Measurements from ENCODE around the gene CBX5. TPM values are rescaled to one million over a fixed set of nuclear protein-coding genes. Genes with fewer than 3 reads are reported as not detected.

Gene CBX5
- total and polyA plus RNA-seq, 9 of the 15 experiments (the other 6 are each of a cell fraction or from before 2014, with no cell fraction given), result 32.6 to 102 (median 59.2) TPM

GRCh38 chr12:54214553-54215406, 65.1 kb downstream of the CBX5 start (continued):
- TF ChIP-seq, protein P1, sequence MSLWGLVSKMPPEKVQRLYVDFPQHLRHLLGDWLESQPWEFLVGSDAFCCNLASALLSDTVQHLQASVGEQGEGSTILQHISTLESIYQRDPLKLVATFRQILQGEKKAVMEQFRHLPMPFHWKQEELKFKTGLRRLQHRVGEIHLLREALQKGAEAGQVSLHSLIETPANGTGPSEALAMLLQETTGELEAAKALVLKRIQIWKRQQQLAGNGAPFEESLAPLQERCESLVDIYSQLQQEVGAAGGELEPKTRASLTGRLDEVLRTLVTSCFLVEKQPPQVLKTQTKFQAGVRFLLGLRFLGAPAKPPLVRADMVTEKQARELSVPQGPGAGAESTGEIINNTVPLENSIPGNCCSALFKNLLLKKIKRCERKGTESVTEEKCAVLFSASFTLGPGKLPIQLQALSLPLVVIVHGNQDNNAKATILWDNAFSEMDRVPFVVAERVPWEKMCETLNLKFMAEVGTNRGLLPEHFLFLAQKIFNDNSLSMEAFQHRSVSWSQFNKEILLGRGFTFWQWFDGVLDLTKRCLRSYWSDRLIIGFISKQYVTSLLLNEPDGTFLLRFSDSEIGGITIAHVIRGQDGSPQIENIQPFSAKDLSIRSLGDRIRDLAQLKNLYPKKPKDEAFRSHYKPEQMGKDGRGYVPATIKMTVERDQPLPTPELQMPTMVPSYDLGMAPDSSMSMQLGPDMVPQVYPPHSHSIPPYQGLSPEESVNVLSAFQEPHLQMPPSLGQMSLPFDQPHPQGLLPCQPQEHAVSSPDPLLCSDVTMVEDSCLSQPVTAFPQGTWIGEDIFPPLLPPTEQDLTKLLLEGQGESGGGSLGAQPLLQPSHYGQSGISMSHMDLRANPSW (CRISPR knock-in tag; IDR thresholded peaks at IDR 0.05), result peak; percentile 60; the same call in 1 of the 2 replicates
- TF ChIP-seq ZBTB17 (CRISPR knock-in tag; IDR thresholded peaks at IDR 0.05), result no peak
- TF ChIP-seq KDM1A (IDR thresholded peaks at IDR 0.05), result no peak
- no peak for TF ChIP-seq PTBP1 (IDR thresholded peaks at IDR 0.05; ENCODE audit: low read depth, low read length)
- TF ChIP-seq MYC (IDR thresholded peaks at IDR 0.05; ENCODE audit: low read depth, low read length), result peak; percentile 56
- no peak for TF ChIP-seq MYC (CRISPR knock-in tag; IDR thresholded peaks at IDR 0.05; ENCODE audit: borderline replicate concordance, low read depth)
- no peak for TF ChIP-seq ZNF766 (CRISPR knock-in tag; conservative IDR thresholded peaks at IDR 0.05)
- no peak for TF ChIP-seq SMARCA5 (IDR thresholded peaks at IDR 0.05)
- no peak for TF ChIP-seq TAF1 (IDR thresholded peaks at IDR 0.05; ENCODE audit: control insufficient read depth, extremely low read depth, insufficient read depth, low read length, severe bottlenecking)
- TF ChIP-seq, protein P2, sequence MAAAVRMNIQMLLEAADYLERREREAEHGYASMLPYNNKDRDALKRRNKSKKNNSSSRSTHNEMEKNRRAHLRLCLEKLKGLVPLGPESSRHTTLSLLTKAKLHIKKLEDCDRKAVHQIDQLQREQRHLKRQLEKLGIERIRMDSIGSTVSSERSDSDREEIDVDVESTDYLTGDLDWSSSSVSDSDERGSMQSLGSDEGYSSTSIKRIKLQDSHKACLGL (CRISPR knock-in tag; IDR thresholded peaks at IDR 0.05; ENCODE audit: borderline replicate concordance, poor library complexity, severe bottlenecking), result no peak
- no peak for TF ChIP-seq MTF1 (CRISPR knock-in tag; IDR thresholded peaks at IDR 0.05; ENCODE audit: borderline replicate concordance)
- TF ChIP-seq WHSC1 (IDR thresholded peaks at IDR 0.05; ENCODE audit: low read length), result no peak
- no peak for TF ChIP-seq COPS2 (conservative IDR thresholded peaks at IDR 0.05)
- TF ChIP-seq ZNF165 (CRISPR knock-in tag; IDR thresholded peaks at IDR 0.05; ENCODE audit: borderline replicate concordance), result no peak
- TF ChIP-seq ZNF311 (CRISPR knock-in tag; IDR thresholded peaks at IDR 0.05), result no peak
- TF ChIP-seq, protein P3, sequence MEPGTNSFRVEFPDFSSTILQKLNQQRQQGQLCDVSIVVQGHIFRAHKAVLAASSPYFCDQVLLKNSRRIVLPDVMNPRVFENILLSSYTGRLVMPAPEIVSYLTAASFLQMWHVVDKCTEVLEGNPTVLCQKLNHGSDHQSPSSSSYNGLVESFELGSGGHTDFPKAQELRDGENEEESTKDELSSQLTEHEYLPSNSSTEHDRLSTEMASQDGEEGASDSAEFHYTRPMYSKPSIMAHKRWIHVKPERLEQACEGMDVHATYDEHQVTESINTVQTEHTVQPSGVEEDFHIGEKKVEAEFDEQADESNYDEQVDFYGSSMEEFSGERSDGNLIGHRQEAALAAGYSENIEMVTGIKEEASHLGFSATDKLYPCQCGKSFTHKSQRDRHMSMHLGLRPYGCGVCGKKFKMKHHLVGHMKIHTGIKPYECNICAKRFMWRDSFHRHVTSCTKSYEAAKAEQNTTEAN (CRISPR knock-in tag; IDR thresholded peaks at IDR 0.05), result no peak
- no peak for TF ChIP-seq ZNF511 (CRISPR knock-in tag; IDR thresholded peaks at IDR 0.05)
- TF ChIP-seq CBFA2T3 (IDR thresholded peaks at IDR 0.05), result no peak
- TF ChIP-seq, protein P4, sequence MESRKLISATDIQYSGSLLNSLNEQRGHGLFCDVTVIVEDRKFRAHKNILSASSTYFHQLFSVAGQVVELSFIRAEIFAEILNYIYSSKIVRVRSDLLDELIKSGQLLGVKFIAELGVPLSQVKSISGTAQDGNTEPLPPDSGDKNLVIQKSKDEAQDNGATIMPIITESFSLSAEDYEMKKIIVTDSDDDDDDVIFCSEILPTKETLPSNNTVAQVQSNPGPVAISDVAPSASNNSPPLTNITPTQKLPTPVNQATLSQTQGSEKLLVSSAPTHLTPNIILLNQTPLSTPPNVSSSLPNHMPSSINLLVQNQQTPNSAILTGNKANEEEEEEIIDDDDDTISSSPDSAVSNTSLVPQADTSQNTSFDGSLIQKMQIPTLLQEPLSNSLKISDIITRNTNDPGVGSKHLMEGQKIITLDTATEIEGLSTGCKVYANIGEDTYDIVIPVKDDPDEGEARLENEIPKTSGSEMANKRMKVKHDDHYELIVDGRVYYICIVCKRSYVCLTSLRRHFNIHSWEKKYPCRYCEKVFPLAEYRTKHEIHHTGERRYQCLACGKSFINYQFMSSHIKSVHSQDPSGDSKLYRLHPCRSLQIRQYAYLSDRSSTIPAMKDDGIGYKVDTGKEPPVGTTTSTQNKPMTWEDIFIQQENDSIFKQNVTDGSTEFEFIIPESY (CRISPR knock-in tag; IDR thresholded peaks at IDR 0.05), result peak; percentile 66; the same call in 1 of the 2 replicates
- no peak for TF ChIP-seq ZKSCAN8 (CRISPR knock-in tag; IDR thresholded peaks at IDR 0.05)
- TF ChIP-seq LARP7 (IDR thresholded peaks at IDR 0.05), result no peak
- TF ChIP-seq MEF2A (IDR thresholded peaks at IDR 0.05; ENCODE audit: control insufficient read depth, low read depth, low read length), result no peak
